Thoracic aorta (tissue), 2 donors: ENCODE results near the gene SAMHD1. TPM values are rescaled to one million over a fixed set of nuclear protein-coding genes. Genes with fewer than 3 reads are reported as not detected.

Source experiments
- ATAC-seq: fragments of 150-250 bp; one replicate; pipeline ENCODE4 v1.8.0; 2017; ENCODE audit warnings: low read depth; ENCODE audit not compliant: insufficient number of reproducible peaks, low FRiP score
- DNase-seq: peaks from one replicate; pipeline ENCODE4 v3.0.0-alpha.2; 2020; ENCODE audit warnings: low spot score
- H3K27ac ChIP-seq, 2 donors: fragments of 200-600 bp; sonication (generic); 1 replicate in 1 of 2; 2 replicates in 1 of 2; pipeline ENCODE4 v1.5.1; 2016; ENCODE audit warnings: mild to moderate bottlenecking in 2 of 2, moderate library complexity in 2 of 2
- H3K27me3 ChIP-seq: fragments of 200-600 bp; sonication (generic); replicated peaks from 2 replicates; pipeline ENCODE4 v1.6.0; 2016; ENCODE audit warnings: mild to moderate bottlenecking; ENCODE audit not compliant: insufficient read depth
- H3K36me3 ChIP-seq: fragments of 200-600 bp; sonication (generic); one replicate; pipeline ENCODE4 v1.5.1; 2016
- H3K4me1 ChIP-seq, 2 donors: fragments of 200-600 bp; sonication (generic); 1 replicate in 1 of 2; 2 replicates in 1 of 2; pipeline versions ENCODE4 v1.5.1 to v1.6.0; 2016; ENCODE audit warnings: low read depth in 2 of 2, mild to moderate bottlenecking in 1 of 2; ENCODE audit not compliant: control insufficient read depth in 1 of 2
- H3K4me3 ChIP-seq: fragments of 200-600 bp; sonication (generic); 2 replicates; pipeline ENCODE4 v1.5.1; 2016; ENCODE audit warnings: mild to moderate bottlenecking
- H3K9me3 ChIP-seq: fragments of 200-600 bp; sonication (generic); 2 replicates; pipeline ENCODE4 v1.5.1; 2016
- total RNA-seq, 2 donors: library from RNA; depleted of rRNA; stranded (reverse); fragments of >200 nt; gene quantifications; one replicate each; pipeline versions ENCODE4 v1.1.0 to v1.2.3, GENCODE V29; 2016
- TF ChIP-seq, protein P1 (sequence below): fragments of 200-600 bp; sonication (generic); IDR thresholded peaks from one replicate; pipeline ENCODE4 v1.5.1; 2019; ENCODE audit warnings: antibody characterized with exemption

SAMHD1 gene
- total RNA-seq, 2 donors from 2014 or later: 229 to 365 TPM

DNA sequence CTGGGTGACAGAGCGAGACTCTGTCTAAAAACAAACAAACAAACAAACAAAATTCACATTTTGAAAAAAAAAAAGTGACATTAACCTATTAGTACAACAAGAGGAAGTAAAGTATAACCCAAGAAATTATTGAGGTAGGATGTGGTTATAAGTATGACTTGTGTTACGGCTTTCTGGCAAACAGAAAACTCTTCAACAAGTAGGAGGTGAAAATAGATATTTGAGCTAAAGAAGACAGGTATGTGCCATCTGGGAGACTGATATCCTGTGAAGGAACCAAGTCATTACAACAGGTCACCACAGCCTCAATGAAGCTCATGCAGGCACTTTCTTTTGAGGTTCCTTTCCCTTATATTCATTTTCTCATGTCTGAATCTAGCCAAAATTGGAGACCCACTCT lies 46.8 kb downstream of the SAMHD1 start:
- Histone ChIP-seq H3K4me3 (no peak overlapping the region), H3K27me3 (no peaks in the 10 kb centered on the region), H3K4me1 (no peaks in the 10 kb centered on the region), H3K9me3 (no peaks in the 10 kb centered on the region), H3K36me3 (peaks cover 39% of the 10 kb centered on the region), H3K27ac (no peak overlapping the region)
- TF ChIP-seq, protein P1, sequence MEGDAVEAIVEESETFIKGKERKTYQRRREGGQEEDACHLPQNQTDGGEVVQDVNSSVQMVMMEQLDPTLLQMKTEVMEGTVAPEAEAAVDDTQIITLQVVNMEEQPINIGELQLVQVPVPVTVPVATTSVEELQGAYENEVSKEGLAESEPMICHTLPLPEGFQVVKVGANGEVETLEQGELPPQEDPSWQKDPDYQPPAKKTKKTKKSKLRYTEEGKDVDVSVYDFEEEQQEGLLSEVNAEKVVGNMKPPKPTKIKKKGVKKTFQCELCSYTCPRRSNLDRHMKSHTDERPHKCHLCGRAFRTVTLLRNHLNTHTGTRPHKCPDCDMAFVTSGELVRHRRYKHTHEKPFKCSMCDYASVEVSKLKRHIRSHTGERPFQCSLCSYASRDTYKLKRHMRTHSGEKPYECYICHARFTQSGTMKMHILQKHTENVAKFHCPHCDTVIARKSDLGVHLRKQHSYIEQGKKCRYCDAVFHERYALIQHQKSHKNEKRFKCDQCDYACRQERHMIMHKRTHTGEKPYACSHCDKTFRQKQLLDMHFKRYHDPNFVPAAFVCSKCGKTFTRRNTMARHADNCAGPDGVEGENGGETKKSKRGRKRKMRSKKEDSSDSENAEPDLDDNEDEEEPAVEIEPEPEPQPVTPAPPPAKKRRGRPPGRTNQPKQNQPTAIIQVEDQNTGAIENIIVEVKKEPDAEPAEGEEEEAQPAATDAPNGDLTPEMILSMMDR: no peak
- no peak for ATAC-seq
- DNase-seq: no peak

DNA sequence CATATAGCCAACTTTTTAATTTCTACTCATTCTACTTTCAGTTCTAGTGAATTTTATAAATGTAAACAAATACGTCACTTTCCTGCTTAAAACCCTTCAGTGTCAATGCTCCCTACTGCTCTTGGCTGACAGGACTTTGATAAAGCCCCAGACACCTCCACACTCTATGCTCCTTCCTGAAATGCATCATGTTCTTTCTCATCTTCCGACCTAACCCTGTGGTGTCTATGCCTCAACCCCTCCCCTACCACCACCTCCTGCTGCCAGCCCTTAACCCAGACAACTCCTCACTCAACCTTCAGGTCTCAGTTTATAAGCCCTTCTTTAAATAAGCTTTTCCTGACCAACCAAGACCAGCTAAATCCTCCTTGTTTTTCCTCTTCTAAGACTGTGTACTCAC lies 56.5 kb downstream of the SAMHD1 start:
- TF ChIP-seq, protein P1: no peak
- ATAC-seq (no peak), DNase-seq (no peak)
- Histone ChIP-seq H3K27ac (no peak overlapping the region), H3K4me1 (peaks cover 0 to 13% of the 10 kb centered on the region in 2 donors), H3K4me3 (no peak overlapping the region), H3K36me3 (peaks cover 60% of the 10 kb centered on the region), H3K9me3 (no peaks in the 10 kb centered on the region), H3K27me3 (no peaks in the 10 kb centered on the region)

DNA sequence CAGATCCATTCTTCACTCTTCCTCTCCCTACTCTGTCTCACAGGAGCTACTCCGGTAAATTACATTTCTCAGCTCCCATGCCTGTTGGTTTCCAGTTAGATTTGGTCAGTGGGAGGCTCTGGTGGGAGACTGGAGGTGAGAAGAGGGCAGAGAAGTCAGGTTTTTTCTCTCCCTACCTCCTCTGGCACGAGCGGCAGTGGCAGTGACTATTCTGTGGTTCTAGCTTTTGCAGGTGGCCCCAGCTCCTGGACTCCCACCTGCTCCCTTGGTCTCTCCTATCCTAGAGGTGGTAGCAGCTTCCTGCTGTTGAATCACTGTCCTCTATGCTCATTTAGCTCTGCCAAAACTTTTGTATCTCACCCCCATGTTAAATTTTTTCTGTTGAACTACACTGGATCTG lies 57.7 kb downstream of the SAMHD1 start:
- Histone ChIP-seq H3K27ac (no peak overlapping the region), H3K36me3 (peaks cover 54% of the 10 kb centered on the region), H3K4me1 (peaks cover 0 to 6% of the 10 kb centered on the region in 2 donors), H3K4me3 (no peak overlapping the region), H3K9me3 (no peaks in the 10 kb centered on the region), H3K27me3 (no peaks in the 10 kb centered on the region)
- TF ChIP-seq, protein P1: no peak
- ATAC-seq (no peak), DNase-seq (no peak)

DNA sequence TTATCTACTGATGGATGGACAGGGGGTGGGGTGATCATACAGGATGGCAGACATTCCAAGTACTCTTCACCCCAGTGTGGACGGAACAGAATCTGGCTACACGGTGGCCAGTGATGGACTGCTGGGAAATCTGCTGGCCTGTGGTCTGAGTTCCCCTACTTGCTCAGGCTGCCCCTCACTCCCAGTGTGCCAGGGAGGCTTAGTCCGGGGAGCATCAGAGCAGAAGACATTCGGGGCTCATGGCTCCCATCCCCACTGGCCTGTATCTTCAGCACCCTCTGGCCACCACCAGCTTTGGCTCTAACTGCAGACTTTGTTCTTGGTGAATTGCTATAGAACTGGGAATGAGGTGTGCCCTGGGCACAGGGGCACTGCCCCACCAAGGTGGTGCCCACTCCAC lies 60.3 kb downstream of the SAMHD1 start:
- Histone ChIP-seq H3K4me3 (no peak overlapping the region), H3K27ac (no peak overlapping the region), H3K4me1 (peaks cover 6 to 12% of the 10 kb centered on the region in 2 donors), H3K9me3 (no peaks in the 10 kb centered on the region), H3K36me3 (peaks cover 42% of the 10 kb centered on the region), H3K27me3 (no peaks in the 10 kb centered on the region)
- ATAC-seq (no peak), DNase-seq (no peak)
- TF ChIP-seq, protein P1: no peak

DNA sequence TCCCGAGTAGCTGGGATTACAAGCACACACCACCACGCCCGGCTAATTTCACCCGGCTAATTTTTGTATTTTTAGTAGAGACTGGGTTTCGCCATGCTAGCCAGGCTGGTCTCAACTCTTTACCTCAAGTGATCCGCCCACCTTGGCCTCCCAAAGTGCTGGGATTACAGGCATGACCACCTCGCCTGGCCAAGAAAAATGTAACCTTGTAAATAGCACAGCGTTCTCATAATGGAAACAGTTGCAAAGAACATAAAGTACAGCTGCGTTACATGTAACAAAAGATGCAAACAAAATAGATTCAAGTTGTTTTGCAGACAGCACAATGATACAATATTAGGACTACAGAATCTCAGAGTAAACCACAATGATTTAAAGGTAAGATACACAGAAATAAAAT lies 60.9 kb downstream of the SAMHD1 start:
- H3K4me3 ChIP-seq: no peak overlapping the region
- no peaks in the 10 kb centered on the region for H3K9me3 ChIP-seq
- H3K27me3 ChIP-seq: no peaks in the 10 kb centered on the region
- H3K27ac ChIP-seq: no peak overlapping the region
- peaks cover 6 to 12% of the 10 kb centered on the region in 2 donors for H3K4me1 ChIP-seq
- no peak for DNase-seq
- ATAC-seq: no peak
- peaks cover 38% of the 10 kb centered on the region for H3K36me3 ChIP-seq
- TF ChIP-seq, protein P1: no peak
